Cardiac fibroblast (primary cell): ENCODE measurements around the gene HBEGF.
A peak's percentile ranks its signal among the peaks of the same experiment; 100 is the strongest.
"Not testable (repeated sequence)": the region's sequence is repeated elsewhere in the genome, so short reads cannot be mapped to it uniquely, and the experiment has no call there.

ENCODE experiments used
- DNase-seq, 2 donors: peaks; one replicate each; pipeline versions ENCODE4 v3.0.0 to v3.0.0-alpha.2; 2010; ENCODE audit warnings: low read depth in 2 of 2
- H3K4me3 ChIP-seq, 2 donors: replicated peaks in 1 of 2; 1 replicate in 1 of 2; 2 replicates in 1 of 2; pipeline ENCODE4 v1.5.1; 2011; ENCODE audit warnings: low read depth in 2 of 2, low read length in 2 of 2, mild to moderate bottlenecking in 2 of 2, moderate library complexity in 1 of 2
- TF ChIP-seq, protein P1 (sequence below): IDR thresholded peaks from one replicate; pipeline ENCODE4 v1.5.1; 2011; ENCODE audit warnings: low read depth, mild to moderate bottlenecking, low read length, inconsistent platforms

Gene HBEGF

GRCh38 chr5:140345919-140346347, 470 bp downstream of the HBEGF start:
- peak overlapping the region; percentile 68 to 77 for H3K4me3 ChIP-seq
- DNase-seq, result peak; percentile 68 to 70
- TF ChIP-seq, protein P1, sequence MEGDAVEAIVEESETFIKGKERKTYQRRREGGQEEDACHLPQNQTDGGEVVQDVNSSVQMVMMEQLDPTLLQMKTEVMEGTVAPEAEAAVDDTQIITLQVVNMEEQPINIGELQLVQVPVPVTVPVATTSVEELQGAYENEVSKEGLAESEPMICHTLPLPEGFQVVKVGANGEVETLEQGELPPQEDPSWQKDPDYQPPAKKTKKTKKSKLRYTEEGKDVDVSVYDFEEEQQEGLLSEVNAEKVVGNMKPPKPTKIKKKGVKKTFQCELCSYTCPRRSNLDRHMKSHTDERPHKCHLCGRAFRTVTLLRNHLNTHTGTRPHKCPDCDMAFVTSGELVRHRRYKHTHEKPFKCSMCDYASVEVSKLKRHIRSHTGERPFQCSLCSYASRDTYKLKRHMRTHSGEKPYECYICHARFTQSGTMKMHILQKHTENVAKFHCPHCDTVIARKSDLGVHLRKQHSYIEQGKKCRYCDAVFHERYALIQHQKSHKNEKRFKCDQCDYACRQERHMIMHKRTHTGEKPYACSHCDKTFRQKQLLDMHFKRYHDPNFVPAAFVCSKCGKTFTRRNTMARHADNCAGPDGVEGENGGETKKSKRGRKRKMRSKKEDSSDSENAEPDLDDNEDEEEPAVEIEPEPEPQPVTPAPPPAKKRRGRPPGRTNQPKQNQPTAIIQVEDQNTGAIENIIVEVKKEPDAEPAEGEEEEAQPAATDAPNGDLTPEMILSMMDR, result peak; percentile 52

- DNase-seq, result peak in 1 of 2 donors; percentile 34
- TF ChIP-seq, protein P1, result no peak
- peak overlapping the region in 1 of 2 donors; percentile 77 for H3K4me3 ChIP-seq
Observed at GRCh38 chr5:140344683-140345423, 1.6 kb downstream of the HBEGF start.

DNA sequence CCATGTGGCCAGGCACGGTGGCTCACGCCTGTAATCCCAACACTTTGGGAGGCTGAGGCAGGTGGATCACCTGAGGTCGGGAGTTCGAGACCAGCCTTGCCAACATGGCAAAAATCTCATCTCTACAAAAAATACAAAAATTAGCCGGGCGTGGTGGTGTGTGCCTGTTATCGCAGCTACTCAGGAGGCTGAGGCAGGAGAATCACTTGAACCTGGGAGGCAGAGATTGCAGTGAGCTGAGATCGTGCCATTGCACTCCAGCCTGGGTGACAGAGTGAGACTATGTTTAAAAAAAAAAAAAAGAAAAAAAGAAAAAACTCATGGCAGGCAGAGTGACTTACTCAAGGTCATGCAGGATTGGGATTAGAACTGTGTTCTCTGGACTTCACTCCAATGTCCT, 2.6 kb downstream of the HBEGF start:
- H3K4me3 ChIP-seq, DNase-seq: not testable (repeated sequence)

- TF ChIP-seq, protein P1, result no peak
- H3K4me3 ChIP-seq, result no peak overlapping the region
- DNase-seq, result no peak
Observed at GRCh38 chr5:140342896-140343295, 3.5 kb downstream of the HBEGF start.

DNA sequence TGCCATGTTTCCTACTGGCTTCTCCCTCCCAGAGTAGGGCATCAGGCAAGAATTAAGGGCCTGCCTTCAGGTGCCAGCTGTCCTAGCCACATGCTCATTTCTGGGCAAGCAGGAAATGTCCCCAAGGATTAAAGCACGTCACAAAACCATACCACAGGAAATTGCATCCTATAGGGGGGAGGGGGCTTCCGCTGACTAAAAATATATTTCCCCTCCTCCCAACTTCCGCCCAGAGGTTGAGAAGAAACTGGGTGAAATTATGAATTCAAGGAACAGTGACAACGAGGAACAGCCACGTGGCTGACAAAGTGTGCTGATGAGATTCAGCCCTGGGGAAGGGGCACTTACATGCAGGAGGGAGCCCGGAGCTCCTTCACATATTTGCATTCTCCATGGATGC, 4.1 kb downstream of the HBEGF start:
- TF ChIP-seq, protein P1, result no peak
- no peak for DNase-seq
- no peak overlapping the region for H3K4me3 ChIP-seq

GRCh38 chr5:140341591-140341990, 4.8 kb downstream of the HBEGF start:
- H3K4me3 ChIP-seq, result no peak overlapping the region
- TF ChIP-seq, protein P1, result no peak
- DNase-seq, result no peak

DNA sequence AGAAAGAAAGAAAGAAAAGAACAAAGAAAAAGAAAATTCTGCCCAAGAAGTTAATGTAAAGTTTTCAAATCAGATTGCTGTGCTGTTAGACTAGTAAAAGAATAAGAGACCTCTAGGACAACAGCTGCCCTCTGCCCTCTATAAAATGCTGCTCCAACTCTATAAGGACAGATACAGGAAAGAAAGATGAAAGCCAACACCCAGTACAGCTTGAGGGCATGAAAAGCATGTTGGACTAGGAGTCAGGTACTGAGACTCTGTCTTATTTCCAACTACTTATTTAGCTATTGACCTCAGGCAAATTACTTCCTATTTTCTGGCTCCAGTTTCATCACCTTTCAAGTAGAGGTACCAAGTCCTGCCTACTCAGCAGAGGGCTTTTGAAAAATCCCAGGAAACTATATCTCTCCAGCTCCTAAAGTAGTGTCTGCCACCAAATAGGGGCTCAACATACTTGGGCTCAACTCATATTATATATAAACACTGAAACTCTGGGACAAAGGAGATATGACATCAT, 5.7 kb downstream of the HBEGF start:
- no peak for DNase-seq
- no peak overlapping the region for H3K4me3 ChIP-seq
- TF ChIP-seq, protein P1, result no peak
